ENCODE results near the gene NOX4. TPM values are rescaled to one million over a fixed set of nuclear protein-coding genes. Genes with fewer than 3 reads are reported as not detected.
"Not testable (repeated sequence)": the region's sequence is repeated elsewhere in the genome, so short reads cannot be mapped to it uniquely, and the experiment has no call there.

Gene NOX4
- polyA plus RNA-seq, 2 of the 4 experiments (the other 2 are of a cell fraction): 0.04 TPM; not detected in 1

DNA sequence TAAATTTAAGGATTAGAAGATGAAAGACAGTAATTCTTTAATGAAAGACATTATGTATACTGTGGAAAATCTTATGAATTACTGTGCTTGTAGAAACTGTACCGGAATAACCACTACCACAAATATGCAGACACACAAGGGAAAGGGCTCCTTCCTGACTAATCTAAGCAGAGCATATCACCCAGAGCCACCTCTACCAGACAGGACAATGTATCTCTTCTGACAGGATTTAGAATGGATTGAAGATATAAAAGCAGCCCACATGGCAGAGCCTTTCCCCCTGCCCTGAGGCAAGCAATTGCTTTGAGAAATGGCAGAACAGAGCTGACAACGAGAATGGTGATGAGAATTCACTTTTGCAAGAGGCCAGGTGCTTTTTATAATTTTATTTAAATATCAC, 144.1 kb downstream of the NOX4 start:
- no peak overlapping the region for H3K4me2 ChIP-seq
- TF ChIP-seq POLR2AphosphoS2 (conservative IDR thresholded peaks at IDR 0.05; ENCODE audit: low read length): no peak
- no peak for TF ChIP-seq JUN (IDR thresholded peaks at IDR 0.05)
- no peak for TF ChIP-seq CBX2 (IDR thresholded peaks at IDR 0.05; ENCODE audit: borderline replicate concordance, low read depth)
- no peak for TF ChIP-seq NR3C1 (IDR thresholded peaks at IDR 0.05)
- no peak for TF ChIP-seq RFX5 (IDR thresholded peaks at IDR 0.05)
- no peak for TF ChIP-seq CHD2 (IDR thresholded peaks at IDR 0.05; ENCODE audit: low read length, partially characterized antibody)
- no peak for TF ChIP-seq FOXS1 (CRISPR knock-in tag; IDR thresholded peaks at IDR 0.05)
- TF ChIP-seq TFCP2L1 (CRISPR knock-in tag; IDR thresholded peaks at IDR 0.05): no peak
- TF ChIP-seq CEBPB (IDR thresholded peaks at IDR 0.05): no peak
- no peak for TF ChIP-seq ESRRA (IDR thresholded peaks at IDR 0.05; ENCODE audit: borderline replicate concordance, low read length)
- TF ChIP-seq, protein P1, sequence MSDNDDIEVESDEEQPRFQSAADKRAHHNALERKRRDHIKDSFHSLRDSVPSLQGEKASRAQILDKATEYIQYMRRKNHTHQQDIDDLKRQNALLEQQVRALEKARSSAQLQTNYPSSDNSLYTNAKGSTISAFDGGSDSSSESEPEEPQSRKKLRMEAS (IDR thresholded peaks at IDR 0.05): no peak
- no peak for TF ChIP-seq NFE2L2 (conservative IDR thresholded peaks at IDR 0.05; ENCODE audit: low read length)
- TF ChIP-seq HEYL (CRISPR knock-in tag; IDR thresholded peaks at IDR 0.05): no peak
- TF ChIP-seq ZSCAN20 (CRISPR knock-in tag; IDR thresholded peaks at IDR 0.05): no peak
- TF ChIP-seq POLR2A (IDR thresholded peaks at IDR 0.05; ENCODE audit: low read length): no peak
- TF ChIP-seq EHMT2 (IDR thresholded peaks at IDR 0.05; ENCODE audit: low read depth): no peak
- DNase-seq (ENCODE audit: low read depth in 1 of 2, low spot score in 1 of 2) (no peak), ATAC-seq (no peak), FAIRE-seq (no peak)
- WGBS (ENCODE audit: missing lambda C conversion rate): 31% methylated on average over 2 of the region's 2 CpGs
- no peak overlapping the region for H3K27ac ChIP-seq
- H3K9me3 ChIP-seq: no peaks in the 10 kb centered on the region
- ChIA-PET POLR2A (no interaction called here), CTCF (no interaction called here)
- H3K4me3 ChIP-seq: no peak overlapping the region
- no peaks in the 10 kb centered on the region for H3K4me1 ChIP-seq

DNA sequence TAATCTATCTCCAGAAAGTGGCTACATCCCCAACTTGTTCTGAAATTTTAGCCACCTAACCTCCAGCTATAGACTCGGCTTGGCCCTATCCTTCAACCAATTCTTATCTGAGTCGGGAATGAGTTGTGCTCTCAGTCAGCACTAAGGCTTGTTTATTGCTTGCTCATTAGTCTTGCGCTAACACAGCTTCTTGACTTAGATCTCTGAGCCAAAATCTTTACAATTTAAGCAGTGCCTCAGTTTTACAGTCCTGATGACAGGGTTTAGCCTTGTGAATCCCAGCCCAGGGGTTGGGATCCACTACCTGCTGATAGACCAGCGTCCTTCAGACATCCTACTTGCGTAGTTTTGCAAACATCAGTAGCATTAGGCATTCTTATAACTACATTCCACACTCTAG, 144.6 kb downstream of the NOX4 start:
- Histone ChIP-seq H3K4me2 (no peak overlapping the region), H3K9me3 (no peaks in the 10 kb centered on the region), H3K27ac (no peak overlapping the region), H3K4me1 (no peaks in the 10 kb centered on the region), H3K4me3 (no peak overlapping the region)
- POLR2A ChIA-PET: no interaction called here
- CTCF ChIA-PET: no interaction called here
- ATAC-seq (no peak), FAIRE-seq (no peak), DNase-seq (ENCODE audit: low read depth in 1 of 2, low spot score in 1 of 2) (no peak)
- WGBS (ENCODE audit: missing lambda C conversion rate): 8% methylated on average over 5 of the region's 5 CpGs
- TF ChIP-seq, protein P2, sequence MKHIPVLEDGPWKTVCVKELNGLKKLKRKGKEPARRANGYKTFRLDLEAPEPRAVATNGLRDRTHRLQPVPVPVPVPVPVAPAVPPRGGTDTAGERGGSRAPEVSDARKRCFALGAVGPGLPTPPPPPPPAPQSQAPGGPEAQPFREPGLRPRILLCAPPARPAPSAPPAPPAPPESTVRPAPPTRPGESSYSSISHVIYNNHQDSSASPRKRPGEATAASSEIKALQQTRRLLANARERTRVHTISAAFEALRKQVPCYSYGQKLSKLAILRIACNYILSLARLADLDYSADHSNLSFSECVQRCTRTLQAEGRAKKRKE (CRISPR knock-in tag; IDR thresholded peaks at IDR 0.05; ENCODE audit: low read depth): no peak
- no peak for TF ChIP-seq HOXB5 (CRISPR knock-in tag; IDR thresholded peaks at IDR 0.05)
- TF ChIP-seq ZNF302 (CRISPR knock-in tag; IDR thresholded peaks at IDR 0.05): no peak
- TF ChIP-seq, protein P3, sequence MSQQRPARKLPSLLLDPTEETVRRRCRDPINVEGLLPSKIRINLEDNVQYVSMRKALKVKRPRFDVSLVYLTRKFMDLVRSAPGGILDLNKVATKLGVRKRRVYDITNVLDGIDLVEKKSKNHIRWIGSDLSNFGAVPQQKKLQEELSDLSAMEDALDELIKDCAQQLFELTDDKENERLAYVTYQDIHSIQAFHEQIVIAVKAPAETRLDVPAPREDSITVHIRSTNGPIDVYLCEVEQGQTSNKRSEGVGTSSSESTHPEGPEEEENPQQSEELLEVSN (IDR thresholded peaks at IDR 0.05; ENCODE audit: borderline replicate concordance, low read depth): no peak
- TF ChIP-seq EP300 (IDR thresholded peaks at IDR 0.05): no peak
- TF ChIP-seq RNF2 (IDR thresholded peaks at IDR 0.05; ENCODE audit: borderline replicate concordance, low read depth): no peak
- no peak for TF ChIP-seq EHF (CRISPR knock-in tag; IDR thresholded peaks at IDR 0.05)
- TF ChIP-seq HOXB13 (CRISPR knock-in tag; IDR thresholded peaks at IDR 0.05; ENCODE audit: low read depth): no peak
- TF ChIP-seq, protein P1 (IDR thresholded peaks at IDR 0.05): no peak
- TF ChIP-seq GATA3 (IDR thresholded peaks at IDR 0.05; ENCODE audit: borderline replicate concordance): no peak
- no peak for TF ChIP-seq MAFK (IDR thresholded peaks at IDR 0.05; ENCODE audit: partially characterized antibody)
- TF ChIP-seq PHF8 (IDR thresholded peaks at IDR 0.05; ENCODE audit: borderline replicate concordance, low read depth): no peak
- no peak for TF ChIP-seq CHD2 (IDR thresholded peaks at IDR 0.05; ENCODE audit: low read length, partially characterized antibody)
- TF ChIP-seq CEBPB (IDR thresholded peaks at IDR 0.05): no peak
- no peak for TF ChIP-seq POLR2AphosphoS2 (conservative IDR thresholded peaks at IDR 0.05; ENCODE audit: low read length)
- TF ChIP-seq MYC (IDR thresholded peaks at IDR 0.05; ENCODE audit: borderline replicate concordance, low read length): no peak
- TF ChIP-seq FOSL2 (IDR thresholded peaks at IDR 0.05): no peak
- TF ChIP-seq FOSL2 (CRISPR knock-in tag; IDR thresholded peaks at IDR 0.05): no peak
- TF ChIP-seq, protein P4, sequence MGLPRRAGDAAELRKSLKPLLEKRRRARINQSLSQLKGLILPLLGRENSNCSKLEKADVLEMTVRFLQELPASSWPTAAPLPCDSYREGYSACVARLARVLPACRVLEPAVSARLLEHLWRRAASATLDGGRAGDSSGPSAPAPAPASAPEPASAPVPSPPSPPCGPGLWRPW (IDR thresholded peaks at IDR 0.05): no peak
- TF ChIP-seq RCOR1 (IDR thresholded peaks at IDR 0.05; ENCODE audit: low read depth, low read length): no peak
- no peak for TF ChIP-seq ZFP36 (IDR thresholded peaks at IDR 0.05; ENCODE audit: borderline replicate concordance, partially characterized antibody)

DNA sequence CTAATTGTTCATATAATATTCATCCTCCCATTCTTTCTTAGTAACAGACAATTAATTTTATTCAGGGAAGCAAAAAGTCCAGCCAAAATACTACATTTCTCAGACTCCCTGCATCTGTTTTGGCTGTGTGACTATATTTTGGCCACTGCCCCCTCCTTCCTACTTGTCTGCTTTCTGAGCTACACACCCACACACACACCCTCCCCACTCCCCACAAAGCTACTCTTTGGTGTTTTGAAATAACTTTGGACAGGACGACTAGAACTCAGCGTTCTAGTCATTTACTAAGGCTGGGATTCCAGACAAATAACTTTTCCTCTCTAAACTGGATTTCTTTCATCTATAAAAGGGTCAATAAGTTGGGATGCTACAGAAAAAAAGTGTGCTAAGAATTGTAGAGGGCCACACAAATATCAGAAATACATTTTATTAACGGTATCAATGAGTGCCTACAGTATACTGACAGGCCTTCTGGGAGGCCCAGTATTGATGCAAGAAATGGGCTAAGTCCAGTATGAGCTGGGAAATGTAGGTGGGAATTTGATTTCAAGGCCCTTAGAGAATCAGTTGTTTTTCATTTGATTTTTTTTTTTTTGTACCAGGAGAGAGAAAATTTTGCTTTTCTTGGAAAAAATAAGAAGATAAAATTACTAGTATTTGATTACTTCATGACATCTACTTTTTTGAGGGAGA, 148.1 kb downstream of the NOX4 start:
- H3K27ac ChIP-seq; H3K4me2 ChIP-seq; H3K4me1 ChIP-seq; ATAC-seq; H3K4me3 ChIP-seq; H3K9me3 ChIP-seq; FAIRE-seq; DNase-seq (ENCODE audit: low read depth in 1 of 2, low spot score in 1 of 2); POLR2A ChIA-PET; CTCF ChIA-PET: not testable (repeated sequence)
- WGBS (ENCODE audit: missing lambda C conversion rate): 5% methylated on average over 3 of the region's 3 CpGs

DNA sequence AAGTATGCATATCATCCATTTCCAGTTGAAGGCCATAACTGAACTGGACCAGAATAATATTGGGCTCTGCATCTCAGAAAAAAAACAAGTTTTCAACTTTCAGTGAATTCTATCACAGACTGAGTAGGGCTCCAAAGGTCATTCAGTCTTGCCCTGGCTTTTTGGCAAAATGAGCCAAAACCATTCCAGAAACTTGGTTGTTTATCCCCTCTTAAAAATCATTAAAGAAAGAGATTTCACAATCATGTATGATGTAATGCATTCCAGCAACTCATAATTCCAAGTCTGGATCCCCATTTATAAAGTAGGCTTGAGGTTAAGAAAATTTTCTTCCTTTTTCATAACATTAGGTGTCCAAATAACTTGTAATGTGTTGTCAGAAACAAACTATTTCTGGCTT, 150.7 kb downstream of the NOX4 start:
- FAIRE-seq, H3K4me1 ChIP-seq, CTCF ChIA-PET: not testable (repeated sequence)

More for the DNA sequence above, 150.7 kb downstream of the NOX4 start:
- H3K9me3 ChIP-seq; POLR2A ChIA-PET; H3K4me2 ChIP-seq; H3K4me3 ChIP-seq; H3K27ac ChIP-seq; ATAC-seq; DNase-seq (ENCODE audit: low read depth in 1 of 2, low spot score in 1 of 2): not testable (repeated sequence)

Measured in A549 (cell line).